Skeletal muscle cell (primary cell): ENCODE results near the gene LRRC73.
"Not testable (repeated sequence)": the region's sequence is repeated elsewhere in the genome, so short reads cannot be mapped to it uniquely, and the experiment has no call there.

ENCODE experiments used
- DNase-seq: peaks from one replicate; pipeline ENCODE4 v3.0.0-alpha.2; 2010; ENCODE audit warnings: low read depth
- H3K4me3 ChIP-seq: 2 replicates; pipeline ENCODE4 v1.5.1; 2011; ENCODE audit warnings: low read depth, mild to moderate bottlenecking, control low read depth, low read length, moderate library complexity

The LRRC73 gene

GRCh38 chr6:43515808-43516207 lies 5.7 kb upstream of the LRRC73 start:
- H3K4me3 ChIP-seq, result peak overlapping the region; percentile 99
- no peak for DNase-seq

GRCh38 chr6:43511824-43512415 lies 1.8 kb upstream of the LRRC73 start:
- DNase-seq, result no peak
- H3K4me3 ChIP-seq, result no peak overlapping the region

- H3K4me3 ChIP-seq, result peak overlapping the region; percentile 57
- DNase-seq, result no peak
These were observed 649 bp upstream of the LRRC73 start for GRCh38 chr6:43510827-43511163.

GRCh38 chr6:43509142-43509983 lies 783 bp downstream of the LRRC73 start:
- no peak for DNase-seq
- H3K4me3 ChIP-seq, result peak overlapping the region; percentile 57

GRCh38 chr6:43508481-43509141 lies 1.5 kb downstream of the LRRC73 start:
- no peak overlapping the region for H3K4me3 ChIP-seq
- no peak for DNase-seq

GRCh38 chr6:43506667-43507471 lies 3.3 kb downstream of the LRRC73 start:
- peak; percentile 25 for DNase-seq
- no peak overlapping the region for H3K4me3 ChIP-seq

- DNase-seq, result no peak
- H3K4me3 ChIP-seq, result no peak overlapping the region
These were observed 4.0 kb downstream of the LRRC73 start for GRCh38 chr6:43506171-43506570.

- DNase-seq, result no peak
- H3K4me3 ChIP-seq, result no peak overlapping the region
These were observed 4.4 kb downstream of the LRRC73 start for GRCh38 chr6:43505718-43506117.

GRCh38 chr6:43504756-43505593 lies 5.2 kb downstream of the LRRC73 start:
- DNase-seq, result no peak
- H3K4me3 ChIP-seq, result no peak overlapping the region

- DNase-seq, result no peak
- H3K4me3 ChIP-seq, result no peak overlapping the region
These were observed 6.7 kb downstream of the LRRC73 start for GRCh38 chr6:43503443-43503842.

GRCh38 chr6:43502666-43503065 lies 7.5 kb downstream of the LRRC73 start:
- H3K4me3 ChIP-seq, result no peak overlapping the region
- no peak for DNase-seq

GRCh38 chr6:43500921-43501320 lies 9.2 kb downstream of the LRRC73 start:
- DNase-seq, result no peak
- H3K4me3 ChIP-seq, result no peak overlapping the region

GRCh38 chr6:43499028-43499815 lies 10.9 kb downstream of the LRRC73 start:
- no peak overlapping the region for H3K4me3 ChIP-seq
- no peak for DNase-seq

GRCh38 chr6:43498291-43498690 lies 11.9 kb downstream of the LRRC73 start:
- H3K4me3 ChIP-seq, DNase-seq: not testable (repeated sequence)

- DNase-seq, result no peak
- H3K4me3 ChIP-seq, result no peak overlapping the region
These were observed 12.5 kb downstream of the LRRC73 start for GRCh38 chr6:43497689-43498088.

- DNase-seq, result no peak
- no peak overlapping the region for H3K4me3 ChIP-seq
These were observed 13.1 kb downstream of the LRRC73 start for GRCh38 chr6:43497129-43497396.

GRCh38 chr6:43496370-43497128 lies 13.6 kb downstream of the LRRC73 start:
- H3K4me3 ChIP-seq, result no peak overlapping the region
- DNase-seq, result no peak

GRCh38 chr6:43495409-43495941 lies 14.7 kb downstream of the LRRC73 start:
- no peak for DNase-seq
- no peak overlapping the region for H3K4me3 ChIP-seq
